GM23248 (cell line): ENCODE results near the gene ATG5. TPM values are rescaled to one million over a fixed set of nuclear protein-coding genes. Genes with fewer than 3 reads are reported as not detected.
"Not testable (repeated sequence)": the region's sequence is repeated elsewhere in the genome, so short reads cannot be mapped to it uniquely, and the experiment has no call there.

Experiments
- DNase-seq: peaks from one replicate; pipeline ENCODE4 v3.0.0-alpha.2; 2015
- H2AFZ ChIP-seq: fragments of 200-600 bp; sonication (generic); 2 replicates; pipeline ENCODE4 v1.6.1; 2016; ENCODE audit warnings: antibody characterized with exemption
- H3F3A ChIP-seq: fragments of 200-600 bp; sonication (generic); 2 replicates; pipeline ENCODE4 v1.6.1; 2016; ENCODE audit warnings: mild to moderate bottlenecking, antibody characterized with exemption, mixed run types; ENCODE audit not compliant: insufficient read depth
- H3K27ac ChIP-seq: fragments of 200-600 bp; sonication (generic); 2 replicates; pipeline ENCODE4 v1.5.1; 2016; ENCODE audit warnings: mild to moderate bottlenecking
- H3K27me3 ChIP-seq: fragments of 200-600 bp; sonication (generic); replicated peaks from 2 replicates; pipeline ENCODE4 v1.6.1; 2016; ENCODE audit warnings: mild to moderate bottlenecking; ENCODE audit not compliant: insufficient read depth
- H3K36me3 ChIP-seq: fragments of 200-600 bp; sonication (generic); 2 replicates; pipeline ENCODE4 v1.6.1; 2016; ENCODE audit warnings: low read depth, mild to moderate bottlenecking
- H3K4me1 ChIP-seq: fragments of 200-600 bp; sonication (generic); 2 replicates; pipeline ENCODE4 v1.6.1; 2016; ENCODE audit warnings: mild to moderate bottlenecking; ENCODE audit not compliant: insufficient read depth
- H3K4me2 ChIP-seq: fragments of 200-600 bp; sonication (generic); one replicate; pipeline ENCODE4 v1.6.1; 2016; ENCODE audit warnings: mild to moderate bottlenecking; ENCODE audit not compliant: unreplicated experiment
- H3K4me3 ChIP-seq: fragments of 200-600 bp; sonication (generic); 2 replicates; pipeline ENCODE4 v1.5.1; 2016; ENCODE audit warnings: mild to moderate bottlenecking
- H3K79me2 ChIP-seq: fragments of 200-600 bp; sonication (generic); 2 replicates; pipeline ENCODE4 v1.6.1; 2016; ENCODE audit warnings: mild to moderate bottlenecking; ENCODE audit not compliant: insufficient read depth
- H3K9ac ChIP-seq: fragments of 200-600 bp; sonication (generic); 2 replicates; pipeline ENCODE4 v1.6.1; 2016; ENCODE audit warnings: mild to moderate bottlenecking
- H3K9me2 ChIP-seq: fragments of 200-600 bp; sonication (generic); 2 replicates; pipeline ENCODE4 v1.6.1; 2016; ENCODE audit warnings: mixed run types, mild to moderate bottlenecking, moderate library complexity; ENCODE audit not compliant: insufficient read depth
- H3K9me3 ChIP-seq: fragments of 200-600 bp; sonication (generic); one replicate; pipeline ENCODE4 v1.6.1; 2017; ENCODE audit warnings: low read depth
- H4K20me1 ChIP-seq: fragments of 200-600 bp; sonication (generic); 2 replicates; pipeline ENCODE4 v1.6.0; 2016; ENCODE audit not compliant: insufficient read depth
- EZH2 ChIP-seq: fragments of 200-600 bp; sonication (generic); IDR thresholded peaks from 2 replicates; pipeline ENCODE4 v1.6.1; 2018; ENCODE audit warnings: antibody characterized with exemption, mild to moderate bottlenecking; ENCODE audit not compliant: insufficient read depth, poor library complexity, severe bottlenecking
- EZH2phosphoT487 ChIP-seq: fragments of 200-600 bp; sonication (generic); IDR thresholded peaks from 2 replicates; pipeline ENCODE4 v1.6.1; 2018; ENCODE audit warnings: antibody characterized with exemption, moderate library complexity, mild to moderate bottlenecking, low read depth; ENCODE audit not compliant: insufficient read depth
- WGBS, 2 experiments: methylation state at CpG; one replicate each; pipeline ENCODE4 v1.1.6; 2015 to 2017; ENCODE audit warnings: low lambda C conversion rate in 2 of 2, low coverage in 1 of 2; ENCODE audit errors: missing lambda C conversion rate in 2 of 2; 5-methylcytosine and 5-hydroxymethylcytosine counted together
- in situ Hi-C: fragments of 300-500 bp; cut with MboI; formaldehyde crosslinking; loops from 2 replicates; pipeline ENCODE4 v1.15.0; 2020
- polyA plus RNA-seq: library from polyadenylated mRNA; unstranded; fragments of >200 nt; fragmentation: Nextera tagmentation; extraction: Ambion mirVana; gene quantifications from 2 replicates; pipeline ENCODE4 v1.2.1, GENCODE V29; 2016
- total RNA-seq: library from RNA; depleted of rRNA; stranded (reverse); fragments of >200 nt; shearing (Covaris generic); gene quantifications from 2 replicates; pipeline ENCODE4 v1.2.3, GENCODE V29; 2014

The ATG5 gene
- total and polyA plus RNA-seq, 2 experiments from 2014 or later: 39.4 to 44.2 TPM

DNA sequence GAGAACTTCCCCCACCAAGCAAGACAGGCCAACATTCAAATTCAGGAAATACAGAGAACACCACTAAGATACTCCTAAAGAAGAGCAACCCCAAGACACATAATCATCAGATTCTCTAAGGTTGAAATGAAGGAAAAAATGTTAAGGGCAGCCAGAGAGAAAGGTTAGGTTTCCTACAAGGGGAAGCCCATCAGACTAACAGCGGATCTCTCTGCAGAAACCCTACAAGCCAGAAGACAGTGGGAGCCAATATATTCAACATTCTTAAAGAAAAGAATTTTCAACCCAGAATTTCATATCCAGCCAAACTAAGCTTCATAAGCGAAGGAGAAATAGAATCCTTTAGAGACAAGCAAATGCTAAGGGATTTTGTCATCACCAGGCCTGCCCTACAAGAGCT is 61.1 kb downstream of the ATG5 start:
- H3K9me2 ChIP-seq, H3K9ac ChIP-seq, DNase-seq, H2AFZ ChIP-seq, H4K20me1 ChIP-seq, H3K36me3 ChIP-seq, in situ Hi-C loops, H3K4me3 ChIP-seq, H3K9me3 ChIP-seq, H3K27me3 ChIP-seq, H3K27ac ChIP-seq, H3K4me2 ChIP-seq: not testable (repeated sequence)
- Histone ChIP-seq H3F3A (peaks cover 15% of the 10 kb centered on the region), H3K79me2 (peaks cover 88% of the 10 kb centered on the region), H3K4me1 (peaks cover 12% of the 10 kb centered on the region)
- WGBS, 2 experiments: 97 to 100% methylated on average over 2 of the region's 2 CpGs

DNA sequence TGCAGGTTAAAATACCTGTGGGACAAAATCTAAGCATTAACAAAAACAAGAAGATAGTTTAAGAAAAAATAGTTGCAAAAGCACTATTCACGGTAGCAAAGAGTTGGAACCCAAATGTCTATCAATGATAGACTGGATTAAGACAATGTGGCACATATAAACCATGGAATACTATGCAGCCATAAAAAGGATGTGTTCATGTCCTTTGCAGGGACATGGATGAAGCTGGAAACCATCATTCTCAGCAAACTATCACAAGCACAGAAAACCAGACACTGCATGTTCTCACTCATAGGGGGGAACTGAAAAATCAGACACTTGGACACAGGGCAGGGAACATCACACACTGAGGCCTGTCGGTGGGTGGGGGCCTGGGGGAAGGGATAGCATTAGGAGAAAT is 65.8 kb downstream of the ATG5 start:
- DNase-seq, H3K27ac ChIP-seq, H2AFZ ChIP-seq, H3K9ac ChIP-seq, H3K36me3 ChIP-seq, H3K9me3 ChIP-seq, H4K20me1 ChIP-seq, H3K4me2 ChIP-seq, H3K9me2 ChIP-seq, H3K27me3 ChIP-seq, in situ Hi-C loops, H3K4me3 ChIP-seq: not testable (repeated sequence)
- 98 to 99% methylated on average over 2 of the region's 2 CpGs for WGBS, 2 experiments
- peaks cover 65% of the 10 kb centered on the region for H3K79me2 ChIP-seq
- peaks cover 44% of the 10 kb centered on the region for H3F3A ChIP-seq
- peaks cover 46% of the 10 kb centered on the region for H3K4me1 ChIP-seq

DNA sequence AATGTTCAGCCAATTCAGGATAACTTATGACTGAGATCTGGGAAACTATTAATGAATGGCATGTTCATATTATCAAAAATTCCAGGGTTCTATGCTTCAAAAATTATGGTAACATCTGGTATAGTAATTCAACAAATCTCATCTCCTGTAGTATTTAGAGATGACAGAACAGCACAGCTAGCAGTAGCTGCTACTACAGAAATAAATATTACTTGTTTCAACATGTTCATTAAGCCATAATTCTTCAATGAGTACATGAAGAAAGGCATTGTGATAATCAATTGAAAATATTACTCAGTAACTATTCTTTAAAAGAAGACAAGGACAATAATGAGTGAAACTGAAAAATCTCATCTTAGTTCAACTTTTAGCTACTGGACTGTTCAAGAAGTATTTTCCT is 66.8 kb downstream of the ATG5 start:
- Histone ChIP-seq H3K9ac (no peak overlapping the region), H3K36me3 (no peaks in the 10 kb centered on the region), H2AFZ (no peak overlapping the region), H3K4me1 (peaks cover 57% of the 10 kb centered on the region), H3K4me3 (no peak overlapping the region), H3K9me2 (no peaks in the 10 kb centered on the region), H3K27ac (no peak overlapping the region), H3F3A (peaks cover 54% of the 10 kb centered on the region), H3K79me2 (peaks cover 54% of the 10 kb centered on the region), H4K20me1 (no peaks in the 10 kb centered on the region), H3K9me3 (no peaks in the 10 kb centered on the region), H3K27me3 (no peaks in the 10 kb centered on the region), H3K4me2 (no peak overlapping the region)
- TF ChIP-seq EZH2phosphoT487 (no peak), EZH2 (no peak)
- in situ Hi-C loops: no loop called here
- DNase-seq: no peak

DNA sequence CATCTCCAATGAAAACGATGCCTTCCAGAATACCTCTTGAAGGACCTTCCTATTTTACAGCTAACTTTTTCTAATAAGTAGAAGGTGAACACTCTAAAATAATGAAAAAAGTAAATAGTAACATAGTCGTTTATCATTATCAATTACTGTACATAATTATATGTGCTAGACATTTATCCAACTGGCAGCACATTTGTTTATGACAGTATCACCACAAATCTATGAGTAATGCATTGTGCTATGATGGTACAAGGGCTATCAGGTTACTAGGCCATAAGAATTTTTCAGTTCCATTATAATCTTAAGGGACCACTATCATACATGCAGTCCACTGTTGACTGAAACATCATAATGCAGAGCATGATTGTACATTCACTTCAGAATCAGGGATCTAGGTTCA is 68.4 kb downstream of the ATG5 start:
- DNase-seq: peak; percentile 52
- no peaks in the 10 kb centered on the region for H4K20me1 ChIP-seq
- peaks cover 41% of the 10 kb centered on the region for H3K79me2 ChIP-seq
- WGBS, 2 experiments: 56 to 58% methylated on average over 2 of the region's 2 CpGs
- H3K36me3 ChIP-seq: no peaks in the 10 kb centered on the region
- H2AFZ ChIP-seq: no peak overlapping the region
- H3K27ac ChIP-seq: peak overlapping the region; percentile 83
- no peaks in the 10 kb centered on the region for H3K27me3 ChIP-seq
- TF ChIP-seq EZH2 (no peak), EZH2phosphoT487 (no peak)
- peaks cover 71% of the 10 kb centered on the region for H3K4me1 ChIP-seq
- no peak overlapping the region for H3K9ac ChIP-seq
- H3K9me3 ChIP-seq: no peaks in the 10 kb centered on the region
- H3K4me2 ChIP-seq: peak overlapping the region; percentile 76
- no peak overlapping the region for H3K4me3 ChIP-seq
- H3K9me2 ChIP-seq: no peaks in the 10 kb centered on the region
- in situ Hi-C loops: no loop called here
- H3F3A ChIP-seq: peaks cover 67% of the 10 kb centered on the region

DNA sequence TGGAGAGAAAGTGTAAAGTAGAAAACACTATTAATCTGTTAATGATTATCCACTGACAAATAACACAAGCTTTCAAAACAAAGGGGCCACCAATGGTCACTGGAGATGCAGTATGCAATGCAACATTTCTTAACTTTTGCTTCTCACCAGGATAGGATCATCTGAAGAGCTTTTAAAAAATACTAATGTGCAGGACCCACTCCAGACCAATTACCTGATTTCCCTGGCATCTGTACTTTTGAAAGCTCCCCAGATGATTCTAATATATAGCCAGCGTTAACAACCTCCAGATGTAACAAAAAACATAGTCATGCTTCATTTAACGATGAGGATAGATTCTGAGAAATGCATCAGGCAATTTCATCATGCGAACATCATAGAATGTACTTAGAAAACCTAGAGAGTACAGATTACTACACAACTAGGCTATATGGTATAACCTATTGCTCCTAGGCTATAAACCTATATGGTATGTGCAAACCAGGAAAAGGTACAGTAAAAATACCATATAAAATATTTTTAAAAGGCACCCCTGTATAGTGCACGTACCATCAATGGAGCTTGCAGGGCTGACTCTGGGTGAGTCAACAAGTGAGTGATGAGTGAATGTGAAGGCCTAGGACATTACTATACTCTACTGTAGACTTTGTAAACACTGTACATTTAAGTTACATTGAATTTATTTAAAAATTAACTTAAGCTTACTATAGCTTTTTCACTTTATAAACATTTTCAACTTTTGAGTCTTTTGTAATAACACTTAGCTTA is 69.2 kb downstream of the ATG5 start:
- Histone ChIP-seq H4K20me1 (no peaks in the 10 kb centered on the region), H2AFZ (no peak overlapping the region), H3K4me1 (peaks cover 69% of the 10 kb centered on the region), H3K27me3 (no peaks in the 10 kb centered on the region), H3K36me3 (no peaks in the 10 kb centered on the region), H3K27ac (peak overlapping the region; percentile 83), H3K4me3 (0 out of 2 replicates have a peak overlapping the region, but pooled peaks have one; percentile 2), H3K4me2 (peak overlapping the region; percentile 76), H3K9me2 (no peaks in the 10 kb centered on the region), H3F3A (peaks cover 68% of the 10 kb centered on the region), H3K79me2 (peaks cover 41% of the 10 kb centered on the region), H3K9ac (peak overlapping the region; percentile 8; the same call in 1 of the 2 replicates), H3K9me3 (no peaks in the 10 kb centered on the region)
- TF ChIP-seq EZH2 (no peak), EZH2phosphoT487 (no peak)
- DNase-seq: peak; percentile 84
- in situ Hi-C loops: no loop called here
- WGBS, 2 experiments: 6 to 7% methylated on average over 4 of the region's 4 CpGs
